ENCODE data around the gene BCL3. TPM values are rescaled to one million over a fixed set of nuclear protein-coding genes. Genes with fewer than 3 reads are reported as not detected.
A peak's percentile ranks its signal among the peaks of the same experiment; 100 is the strongest.

The BCL3 gene
- total and polyA plus RNA-seq, 2 of the 13 experiments (the other 11 are each of a cell fraction or from before 2014, with no cell fraction given) = 2.3 to 4.0 TPM

DNA sequence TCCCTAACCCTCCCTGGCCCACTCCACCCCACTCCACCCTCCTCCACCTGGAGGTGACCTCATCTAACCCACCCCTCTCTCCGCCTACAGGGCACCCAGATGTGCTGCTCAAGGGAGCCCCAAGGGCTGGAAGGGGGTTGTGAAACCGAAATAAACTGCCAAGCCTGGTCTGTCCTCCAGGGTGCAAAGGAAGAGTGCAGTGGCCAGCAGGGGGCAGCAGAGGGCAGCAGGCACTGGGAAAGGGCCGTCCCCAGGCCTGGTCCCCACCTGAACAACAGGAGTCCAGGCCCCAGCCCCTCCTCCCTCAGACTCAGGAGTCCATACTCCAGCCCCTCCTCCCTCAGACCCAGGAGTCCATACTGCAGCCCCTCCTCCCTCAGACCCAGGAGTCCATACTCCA is 52.0 kb downstream of the BCL3 start:
- Histone ChIP-seq H2AFZ (ENCODE audit: low read length) (no peak overlapping the region), H3K27me3 (ENCODE audit: control insufficient read depth in 1 of 2, insufficient read depth in 2 of 2, low read length in 2 of 2) (no peaks in the 10 kb centered on the region), H3K4me1 (ENCODE audit: insufficient read depth, low read length) (peaks cover 64% of the 10 kb centered on the region), H3K79me2 (ENCODE audit: insufficient read depth, low read length) (no peaks in the 10 kb centered on the region), H4K20me1 (ENCODE audit: insufficient read depth, low read length) (no peaks in the 10 kb centered on the region), H3K9me3 (ENCODE audit: low read length) (no peaks in the 10 kb centered on the region), H3K4me3 (replicated peaks in 1 of 3; ENCODE audit: insufficient read depth in 1 of 3, low read depth in 2 of 3, low read length in 3 of 3) (peak overlapping the region in 1 of 3 experiments; percentile 60; a peak in 2 of 6 replicates), H3K4me2 (ENCODE audit: low read depth, low read length) (peak overlapping the region; percentile 76), H3K27ac (ENCODE audit: extremely low read length, insufficient read depth, low read length) (peak overlapping the region; percentile 85), H3K9ac (ENCODE audit: insufficient read depth, low read depth, low read length) (peak overlapping the region; percentile 53), H3K36me3 (replicated peaks in 1 of 2; ENCODE audit: control insufficient read depth in 1 of 2, insufficient read depth in 2 of 2, low read length in 2 of 2) (no peaks in the 10 kb centered on the region)
- peak; percentile 60 for FAIRE-seq
- intact Hi-C loops (cut with micrococcal nuclease; ENCODE audit: unreplicated experiment) (loop anchor here (1.0 to 2.0 kb wide), 2 partner anchors 16 to 44 kb away; no protein-coding TSS in a partner anchor), in situ Hi-C loops (cut with HindIII; ENCODE audit: extremely low pct_ligation_motif_present, low pct_unique_long_range_greater_than_20kb) (no loop called here)
- ChIA-PET POLR2A (no interaction called here), CTCF (ENCODE audit: low intra/inter-chr PET ratio, low total read pairs) (interaction anchor here (1.7 to 1.9 kb wide), 2 partner anchors 16 to 44 kb away, joined by 11 to 33 read pairs; partner anchors contain the start of gene NECTIN2)
- ATAC-seq = peak; percentile 91
- 0% methylated on average over 2 of the region's 3 CpGs for WGBS (ENCODE audit: low lambda C conversion rate)
- peak; percentile 86 for DNase-seq (ENCODE audit: low spot score)
- no TSS peak for BruUV-seq (replicated peaks)
- no peak for TF ChIP-seq TBP (CRISPR knock-in tag; IDR thresholded peaks at IDR 0.05)
- TF ChIP-seq ZNF383 (CRISPR knock-in tag; IDR thresholded peaks at IDR 0.05; ENCODE audit: borderline replicate concordance) = no peak
- no peak for TF ChIP-seq ZNF652 (CRISPR knock-in tag; IDR thresholded peaks at IDR 0.05; ENCODE audit: borderline replicate concordance, low read depth)
- TF ChIP-seq TAF15 (IDR thresholded peaks at IDR 0.05; ENCODE audit: low read depth, low read length, poor library complexity, severe bottlenecking) = no peak
- TF ChIP-seq TFAP4 (IDR thresholded peaks at IDR 0.05; ENCODE audit: borderline replicate concordance, low read depth) = peak; percentile 16; the same call in 1 of the 2 replicates
- TF ChIP-seq ZNF546 (CRISPR knock-in tag; conservative IDR thresholded peaks at IDR 0.05) = no peak
- TF ChIP-seq, protein P1, sequence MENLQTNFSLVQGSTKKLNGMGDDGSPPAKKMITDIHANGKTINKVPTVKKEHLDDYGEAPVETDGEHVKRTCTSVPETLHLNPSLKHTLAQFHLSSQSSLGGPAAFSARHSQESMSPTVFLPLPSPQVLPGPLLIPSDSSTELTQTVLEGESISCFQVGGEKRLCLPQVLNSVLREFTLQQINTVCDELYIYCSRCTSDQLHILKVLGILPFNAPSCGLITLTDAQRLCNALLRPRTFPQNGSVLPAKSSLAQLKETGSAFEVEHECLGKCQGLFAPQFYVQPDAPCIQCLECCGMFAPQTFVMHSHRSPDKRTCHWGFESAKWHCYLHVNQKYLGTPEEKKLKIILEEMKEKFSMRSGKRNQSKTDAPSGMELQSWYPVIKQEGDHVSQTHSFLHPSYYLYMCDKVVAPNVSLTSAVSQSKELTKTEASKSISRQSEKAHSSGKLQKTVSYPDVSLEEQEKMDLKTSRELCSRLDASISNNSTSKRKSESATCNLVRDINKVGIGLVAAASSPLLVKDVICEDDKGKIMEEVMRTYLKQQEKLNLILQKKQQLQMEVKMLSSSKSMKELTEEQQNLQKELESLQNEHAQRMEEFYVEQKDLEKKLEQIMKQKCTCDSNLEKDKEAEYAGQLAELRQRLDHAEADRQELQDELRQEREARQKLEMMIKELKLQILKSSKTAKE (CRISPR knock-in tag; IDR thresholded peaks at IDR 0.05; ENCODE audit: borderline replicate concordance) = no peak
- TF ChIP-seq ZNF749 (CRISPR knock-in tag; IDR thresholded peaks at IDR 0.05; ENCODE audit: borderline replicate concordance) = no peak
- TF ChIP-seq GATAD2A (CRISPR knock-in tag; IDR thresholded peaks at IDR 0.05) = peak; percentile 54
- TF ChIP-seq ZNF563 (CRISPR knock-in tag; IDR thresholded peaks at IDR 0.05) = no peak
- peak; percentile 41; the same call in 1 of the 2 replicates for TF ChIP-seq HES4 (CRISPR knock-in tag; IDR thresholded peaks at IDR 0.05; ENCODE audit: borderline replicate concordance)
- TF ChIP-seq REL (CRISPR knock-in tag; conservative IDR thresholded peaks at IDR 0.05) = no peak
- TF ChIP-seq ZNF430 (CRISPR knock-in tag; IDR thresholded peaks at IDR 0.05) = no peak
- TF ChIP-seq ZC3H4 (CRISPR knock-in tag; IDR thresholded peaks at IDR 0.05; ENCODE audit: borderline replicate concordance) = no peak
- no peak for TF ChIP-seq MNT (IDR thresholded peaks at IDR 0.05)
- TF ChIP-seq ZBTB21 (CRISPR knock-in tag; IDR thresholded peaks at IDR 0.05) = no peak
- TF ChIP-seq FOXO4 (CRISPR knock-in tag; conservative IDR thresholded peaks at IDR 0.05) = no peak; the same call in 1 of the 2 replicates
- no peak for TF ChIP-seq PHF5A (CRISPR knock-in tag; IDR thresholded peaks at IDR 0.05; ENCODE audit: low read depth, unreplicated experiment)
- no peak for TF ChIP-seq XBP1 (CRISPR knock-in tag; IDR thresholded peaks at IDR 0.05)
- no peak for TF ChIP-seq SIN3B (IDR thresholded peaks at IDR 0.05; ENCODE audit: low read length)
- TF ChIP-seq ZNF674 (CRISPR knock-in tag; IDR thresholded peaks at IDR 0.05; ENCODE audit: low read depth) = no peak
